ENCODE results near the gene LCOR.

GRCh38 chr10:96947036-96947435 is 114.9 kb downstream of the LCOR start:
- TF ChIP-seq CTCF (IDR thresholded peaks at IDR 0.05) = no peak
- no peak for TF ChIP-seq POLR2AphosphoS5 (IDR thresholded peaks at IDR 0.05)

All from suprapubic skin (tissue), 3 donors.